C4-2B (cell line): ENCODE results near the gene GSTM3.

Experiments used
- CTCF ChIP-seq: fragments of 450-650 bp; conservative IDR thresholded peaks from 2 replicates; pipeline ENCODE4 v1.5.1; 2017; ENCODE audit warnings: mild to moderate bottlenecking
- ZFX ChIP-seq: fragments of 450-650 bp; IDR thresholded peaks from 2 replicates; pipeline ENCODE4 v1.6.1; 2017

- TF ChIP-seq CTCF (no peak), ZFX (no peak)
Measured at GRCh38 chr1:109764561-109765482, 24.0 kb upstream of the GSTM3 start.
